OCI-LY7 (cell line): ENCODE results near the gene SENP1. TPM values are rescaled to one million over a fixed set of nuclear protein-coding genes. Genes with fewer than 3 reads are reported as not detected.

ENCODE experiments used
- BruUV-seq: library from RNA; stranded (reverse); fragments of 400-500 nt; replicated peaks from 2 replicates; lab custom pipeline; 2021; lab: Mats Ljungman, UMichigan
- CTCF ChIA-PET: fragments of 300-600 bp; sonication (Branson Sonifier 250); formaldehyde crosslinking; loops from one replicate; lab custom pipeline; 2022; ENCODE audit warnings: antibody characterized with exemption; ENCODE audit not compliant: unreplicated experiment; lab: Charles Lee
- POLR2A ChIA-PET: fragments of 300-600 bp; sonication (Branson Sonifier 250); formaldehyde crosslinking; loops from one replicate; lab custom pipeline; 2022; ENCODE audit warnings: antibody characterized with exemption; lab: Charles Lee
- DNase-seq: peaks from one replicate; pipeline ENCODE4 v3.0.0-alpha.2; 2015; ENCODE audit warnings: low spot score
- H2AFZ ChIP-seq: fragments of 200-600 bp; sonication (generic), shearing (Covaris generic); 2 replicates; pipeline ENCODE4 v1.6.1; 2014; ENCODE audit warnings: mild to moderate bottlenecking, antibody characterized with exemption, low read length, moderate library complexity
- H3K27ac ChIP-seq: fragments of 200-600 bp; sonication (generic); 2 replicates; pipeline ENCODE4 v1.5.1; 2014; ENCODE audit warnings: mixed run types, low read depth, mild to moderate bottlenecking, moderate library complexity, low read length, inconsistent platforms; ENCODE audit not compliant: poor library complexity, severe bottlenecking
- H3K36me3 ChIP-seq: fragments of 200-600 bp; sonication (generic); 2 replicates; pipeline ENCODE4 v1.6.1; 2014; ENCODE audit warnings: mild to moderate bottlenecking, antibody characterized with exemption, low read length, moderate library complexity, mixed read lengths; ENCODE audit not compliant: insufficient read depth
- H3K4me1 ChIP-seq: fragments of 200-600 bp; sonication (generic); 2 replicates; pipeline ENCODE4 v1.5.1; 2014; ENCODE audit warnings: mild to moderate bottlenecking, low read length; ENCODE audit not compliant: insufficient read depth, poor library complexity, severe bottlenecking
- H3K4me2 ChIP-seq: fragments of 200-600 bp; sonication (generic); 2 replicates; pipeline ENCODE4 v1.6.1; 2014; ENCODE audit warnings: mild to moderate bottlenecking, low read length
- H3K4me3 ChIP-seq: fragments of 200-600 bp; sonication (generic); 2 replicates; pipeline ENCODE4 v1.5.1; 2014; ENCODE audit warnings: mild to moderate bottlenecking, low read depth, low read length; ENCODE audit not compliant: poor library complexity, severe bottlenecking
- H3K79me2 ChIP-seq: fragments of 200-600 bp; sonication (generic); 2 replicates; pipeline ENCODE4 v1.6.1; 2016; ENCODE audit warnings: low read depth, mild to moderate bottlenecking, low read length, moderate library complexity, mixed read lengths; ENCODE audit not compliant: insufficient read depth
- H3K9me2 ChIP-seq: fragments of 200-600 bp; sonication (generic); 2 replicates; pipeline ENCODE4 v1.6.1; 2016; ENCODE audit warnings: mild to moderate bottlenecking, low read length, mixed read lengths; ENCODE audit not compliant: insufficient read depth
- H3K9me3 ChIP-seq: fragments of 200-600 bp; sonication (generic); 2 replicates; pipeline ENCODE4 v1.6.1; 2014; ENCODE audit warnings: mild to moderate bottlenecking, mixed run types, low read length, mixed read lengths
- H4K20me1 ChIP-seq: fragments of 200-600 bp; sonication (generic); 2 replicates; pipeline ENCODE4 v1.6.1; 2014; ENCODE audit warnings: mild to moderate bottlenecking, antibody characterized with exemption, low read length, moderate library complexity, mixed read lengths; ENCODE audit not compliant: insufficient read depth
- EZH2phosphoT487 ChIP-seq: fragments of 200-600 bp; sonication (generic); IDR thresholded peaks from 2 replicates; pipeline ENCODE4 v1.6.1; 2018; ENCODE audit warnings: low read depth, borderline replicate concordance, mild to moderate bottlenecking, mixed run types, antibody characterized with exemption, low read length, moderate library complexity, mixed read lengths
- intact Hi-C: fragments of 100-400 bp; cut with micrococcal nuclease; formaldehyde crosslinking; loops from one replicate; pipeline ENCODE4 v1.10.0; 2022; ENCODE audit not compliant: unreplicated experiment
- total RNA-seq, 2 experiments: library from RNA; depleted of rRNA in 1 of 2; stranded (reverse); fragments of >200 nt in 1 of 2; shearing (Covaris generic) in 1 of 2; gene quantifications; 2 replicates each; pipeline ENCODE4 v1.2.3, GENCODE V29; 2014 to 2022
- TF ChIP-seq, protein P1 (sequence below): fragments of 200-600 bp; sonication (generic); conservative IDR thresholded peaks from 2 replicates; pipeline ENCODE4 v1.5.1; 2014; ENCODE audit warnings: mild to moderate bottlenecking, antibody characterized with exemption, low read length, moderate library complexity, mixed read lengths

SENP1 gene
- total RNA-seq, 2 experiments from 2014 or later, result 48.3 to 54.7 TPM

DNA sequence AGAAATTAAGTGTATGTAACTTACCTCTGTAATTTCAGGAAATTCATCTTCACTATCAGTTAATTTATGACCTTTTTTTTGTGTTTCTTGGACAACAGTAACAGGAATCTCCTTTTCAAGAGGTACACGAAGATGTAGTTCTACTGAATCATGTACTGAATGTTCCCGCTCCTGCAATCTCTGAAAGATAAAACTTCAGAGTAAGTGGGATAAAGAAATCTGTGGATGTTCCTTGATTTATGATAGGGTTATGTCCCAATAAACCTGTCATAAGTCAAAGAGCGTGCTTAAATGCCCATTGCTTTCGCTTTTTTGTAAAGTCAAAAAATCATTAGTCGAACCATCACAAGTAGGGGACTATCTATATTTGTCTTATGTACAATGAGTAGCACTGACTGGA is 40.8 kb downstream of the SENP1 start:
- TF ChIP-seq, protein P1, sequence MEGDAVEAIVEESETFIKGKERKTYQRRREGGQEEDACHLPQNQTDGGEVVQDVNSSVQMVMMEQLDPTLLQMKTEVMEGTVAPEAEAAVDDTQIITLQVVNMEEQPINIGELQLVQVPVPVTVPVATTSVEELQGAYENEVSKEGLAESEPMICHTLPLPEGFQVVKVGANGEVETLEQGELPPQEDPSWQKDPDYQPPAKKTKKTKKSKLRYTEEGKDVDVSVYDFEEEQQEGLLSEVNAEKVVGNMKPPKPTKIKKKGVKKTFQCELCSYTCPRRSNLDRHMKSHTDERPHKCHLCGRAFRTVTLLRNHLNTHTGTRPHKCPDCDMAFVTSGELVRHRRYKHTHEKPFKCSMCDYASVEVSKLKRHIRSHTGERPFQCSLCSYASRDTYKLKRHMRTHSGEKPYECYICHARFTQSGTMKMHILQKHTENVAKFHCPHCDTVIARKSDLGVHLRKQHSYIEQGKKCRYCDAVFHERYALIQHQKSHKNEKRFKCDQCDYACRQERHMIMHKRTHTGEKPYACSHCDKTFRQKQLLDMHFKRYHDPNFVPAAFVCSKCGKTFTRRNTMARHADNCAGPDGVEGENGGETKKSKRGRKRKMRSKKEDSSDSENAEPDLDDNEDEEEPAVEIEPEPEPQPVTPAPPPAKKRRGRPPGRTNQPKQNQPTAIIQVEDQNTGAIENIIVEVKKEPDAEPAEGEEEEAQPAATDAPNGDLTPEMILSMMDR, result no peak
- TF ChIP-seq EZH2phosphoT487, result no peak
- CTCF ChIA-PET, result no interaction called here

DNA sequence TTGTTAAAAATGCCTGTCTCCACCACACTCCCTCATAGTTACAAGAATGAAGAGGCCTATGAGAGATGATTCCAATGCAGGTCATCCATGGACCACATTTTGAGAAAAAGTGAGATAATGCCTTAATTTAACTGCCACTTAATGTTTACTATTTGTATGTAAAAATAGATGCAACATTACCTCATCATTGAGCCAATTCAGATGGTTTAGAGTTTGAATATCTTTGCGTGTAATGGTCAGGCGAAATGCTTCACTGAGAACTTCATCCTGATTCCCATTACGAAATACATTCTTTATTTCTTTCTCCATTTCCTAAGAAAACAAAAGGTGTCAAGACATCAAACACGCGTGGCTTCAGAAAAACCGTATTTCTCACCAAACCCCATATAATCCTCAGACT is 42.3 kb downstream of the SENP1 start:
- Histone ChIP-seq H3K9me3 (peaks cover 13% of the 10 kb centered on the region), H2AFZ (no peak overlapping the region), H3K4me1 (no peaks in the 10 kb centered on the region), H3K36me3 (peaks cover 99% of the 10 kb centered on the region), H3K79me2 (no peaks in the 10 kb centered on the region), H4K20me1 (no peaks in the 10 kb centered on the region), H3K4me3 (no peak overlapping the region), H3K4me2 (no peak overlapping the region), H3K27ac (no peak overlapping the region), H3K9me2 (no peaks in the 10 kb centered on the region)
- no TSS peak for BruUV-seq
- intact Hi-C loops, result no loop called here
- DNase-seq, result no peak
- CTCF ChIA-PET, result no interaction called here
- POLR2A ChIA-PET, result no interaction called here
- TF ChIP-seq EZH2phosphoT487, result no peak
- TF ChIP-seq, protein P1, result no peak

More for the DNA sequence above, 40.8 kb downstream of the SENP1 start:
- Histone ChIP-seq H2AFZ (no peak overlapping the region), H3K4me3 (no peak overlapping the region), H3K36me3 (peaks cover 97% of the 10 kb centered on the region), H3K9me2 (no peaks in the 10 kb centered on the region), H4K20me1 (no peaks in the 10 kb centered on the region), H3K9me3 (no peaks in the 10 kb centered on the region), H3K79me2 (no peaks in the 10 kb centered on the region), H3K27ac (no peak overlapping the region), H3K4me2 (no peak overlapping the region), H3K4me1 (no peaks in the 10 kb centered on the region)
- BruUV-seq, result no TSS peak
- POLR2A ChIA-PET, result no interaction called here
- intact Hi-C loops, result no loop called here
- no peak for DNase-seq

DNA sequence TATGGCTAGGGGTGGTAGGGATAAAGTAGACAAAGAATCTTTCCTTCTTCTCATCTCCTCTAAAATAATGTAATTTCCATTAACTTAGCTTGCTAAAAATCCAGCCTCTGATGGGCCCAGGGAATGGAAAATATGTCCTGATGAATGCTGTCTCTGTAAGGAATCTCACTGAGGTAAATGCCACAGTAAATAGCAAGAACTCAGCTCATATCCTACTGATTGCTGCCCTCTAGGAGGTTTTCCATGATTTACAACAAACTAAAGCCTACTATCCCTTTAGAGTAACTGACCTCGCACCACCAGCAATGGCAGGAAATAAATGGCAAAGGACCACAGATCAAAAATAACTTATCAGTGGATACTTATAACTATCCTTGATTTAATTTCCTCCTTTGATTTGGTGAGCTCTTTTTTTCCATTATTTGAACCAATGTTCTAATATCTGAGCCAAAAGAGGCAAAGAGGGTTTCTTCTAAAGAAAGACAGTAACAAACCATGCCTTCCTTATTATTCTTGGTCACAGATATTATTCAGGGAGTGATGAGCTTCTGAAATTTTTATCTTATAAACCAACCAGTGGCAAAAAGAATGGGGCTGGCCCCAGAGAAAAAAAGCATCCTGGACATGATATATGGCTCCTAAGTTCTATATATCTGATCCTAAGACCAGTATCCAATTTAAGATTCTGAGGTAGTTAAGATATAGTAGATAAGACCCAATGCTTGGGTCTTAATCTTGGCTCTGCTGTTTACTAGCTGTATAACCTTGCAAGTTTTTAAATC is 43.8 kb downstream of the SENP1 start:
- TF ChIP-seq EZH2phosphoT487, result no peak
- TF ChIP-seq, protein P1, result no peak
- Histone ChIP-seq H3K4me1 (no peaks in the 10 kb centered on the region), H4K20me1 (no peaks in the 10 kb centered on the region), H3K9me3 (peaks cover 18% of the 10 kb centered on the region), H3K27ac (no peak overlapping the region), H3K79me2 (no peaks in the 10 kb centered on the region), H3K4me3 (no peak overlapping the region), H3K9me2 (no peaks in the 10 kb centered on the region), H3K4me2 (no peak overlapping the region), H2AFZ (no peak overlapping the region), H3K36me3 (peaks cover 97% of the 10 kb centered on the region)
- ChIA-PET POLR2A (interaction anchor here (0.7 to 2.0 kb wide), 3 partner anchors 9 to 1140 kb away, joined by 3 to 5 read pairs (median 4); no protein-coding TSS in a partner anchor), CTCF (no interaction called here)
- no TSS peak for BruUV-seq
- intact Hi-C loops, result no loop called here
- no peak for DNase-seq
